Stromal cell of bone marrow (primary cell): ENCODE data around the gene IAH1.

ENCODE experiments used
- DNase-seq: peaks from one replicate; pipeline ENCODE4 v3.0.0-alpha.2; 2012; ENCODE audit warnings: low read depth

Gene IAH1, protein sequence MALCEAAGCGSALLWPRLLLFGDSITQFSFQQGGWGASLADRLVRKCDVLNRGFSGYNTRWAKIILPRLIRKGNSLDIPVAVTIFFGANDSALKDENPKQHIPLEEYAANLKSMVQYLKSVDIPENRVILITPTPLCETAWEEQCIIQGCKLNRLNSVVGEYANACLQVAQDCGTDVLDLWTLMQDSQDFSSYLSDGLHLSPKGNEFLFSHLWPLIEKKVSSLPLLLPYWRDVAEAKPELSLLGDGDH

DNA sequence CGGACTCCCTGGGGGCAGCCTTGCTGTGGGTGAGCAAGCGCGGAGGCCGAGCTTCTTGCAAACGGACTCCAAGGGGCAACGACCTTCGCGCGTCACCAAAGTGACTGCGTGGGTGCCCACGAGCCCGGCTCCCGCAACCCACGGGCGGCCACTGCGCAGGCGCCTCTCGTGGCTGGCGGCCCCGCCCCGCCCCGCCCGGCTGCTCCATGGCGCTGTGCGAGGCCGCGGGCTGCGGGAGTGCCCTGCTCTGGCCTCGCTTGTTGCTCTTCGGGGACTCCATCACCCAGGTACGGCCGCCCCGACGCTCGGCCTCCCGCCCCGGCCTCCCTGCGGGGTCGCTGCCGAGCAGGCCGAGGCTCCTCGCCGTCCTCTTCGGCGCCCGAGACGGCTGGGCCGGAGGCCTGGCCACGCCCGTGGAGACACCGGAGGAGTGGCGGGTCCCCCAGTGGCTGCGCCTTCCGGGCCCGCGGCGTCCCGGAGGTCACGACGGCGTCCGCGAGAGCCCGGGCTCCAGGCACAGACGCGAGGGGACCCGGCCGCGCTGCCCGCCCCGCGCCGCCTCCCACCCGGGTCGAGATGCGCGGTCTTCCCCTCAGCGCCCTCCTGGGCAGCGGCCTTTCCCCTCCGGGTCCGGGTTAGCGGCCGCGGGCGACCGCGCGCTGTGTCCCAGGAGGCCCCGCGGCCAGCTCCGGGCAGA is at the start of gene IAH1:
Gene IAH1, plus strand, starts transcription at position 191 of the 697 bp plus-strand sequence. Its CDS starts 16 bp downstream, at position 207.
- DNase-seq: no peak

DNA sequence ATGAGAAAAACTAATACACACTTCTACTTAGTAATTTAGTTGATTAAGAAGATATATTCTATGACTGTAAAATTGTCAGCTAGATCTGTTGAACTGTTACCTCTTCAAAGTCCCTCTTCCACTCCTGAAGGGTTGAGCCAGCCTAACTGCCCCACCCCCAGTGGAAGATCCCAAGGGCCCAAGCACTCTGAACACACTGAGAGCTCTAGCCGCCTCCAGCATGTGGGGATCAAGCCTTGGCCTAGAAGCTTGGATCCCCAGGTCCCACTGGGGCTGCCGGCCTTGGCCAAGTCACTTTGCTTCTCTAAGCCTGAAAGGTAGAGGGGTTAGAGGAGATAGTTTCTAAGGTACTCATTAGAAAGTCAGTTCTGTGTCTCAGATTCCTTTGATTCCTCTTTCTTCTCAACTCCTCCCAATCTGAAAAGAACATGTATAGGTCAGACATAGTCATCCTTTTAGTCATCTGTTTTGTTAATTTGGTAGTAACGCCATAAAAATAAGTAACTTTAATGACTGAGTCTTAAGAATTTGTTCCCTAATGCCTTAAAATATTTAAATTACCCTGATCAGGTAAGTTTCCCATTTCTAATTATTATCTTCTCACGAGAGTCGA is 45.3 kb upstream of the IAH1 start:
- DNase-seq: no peak

DNA sequence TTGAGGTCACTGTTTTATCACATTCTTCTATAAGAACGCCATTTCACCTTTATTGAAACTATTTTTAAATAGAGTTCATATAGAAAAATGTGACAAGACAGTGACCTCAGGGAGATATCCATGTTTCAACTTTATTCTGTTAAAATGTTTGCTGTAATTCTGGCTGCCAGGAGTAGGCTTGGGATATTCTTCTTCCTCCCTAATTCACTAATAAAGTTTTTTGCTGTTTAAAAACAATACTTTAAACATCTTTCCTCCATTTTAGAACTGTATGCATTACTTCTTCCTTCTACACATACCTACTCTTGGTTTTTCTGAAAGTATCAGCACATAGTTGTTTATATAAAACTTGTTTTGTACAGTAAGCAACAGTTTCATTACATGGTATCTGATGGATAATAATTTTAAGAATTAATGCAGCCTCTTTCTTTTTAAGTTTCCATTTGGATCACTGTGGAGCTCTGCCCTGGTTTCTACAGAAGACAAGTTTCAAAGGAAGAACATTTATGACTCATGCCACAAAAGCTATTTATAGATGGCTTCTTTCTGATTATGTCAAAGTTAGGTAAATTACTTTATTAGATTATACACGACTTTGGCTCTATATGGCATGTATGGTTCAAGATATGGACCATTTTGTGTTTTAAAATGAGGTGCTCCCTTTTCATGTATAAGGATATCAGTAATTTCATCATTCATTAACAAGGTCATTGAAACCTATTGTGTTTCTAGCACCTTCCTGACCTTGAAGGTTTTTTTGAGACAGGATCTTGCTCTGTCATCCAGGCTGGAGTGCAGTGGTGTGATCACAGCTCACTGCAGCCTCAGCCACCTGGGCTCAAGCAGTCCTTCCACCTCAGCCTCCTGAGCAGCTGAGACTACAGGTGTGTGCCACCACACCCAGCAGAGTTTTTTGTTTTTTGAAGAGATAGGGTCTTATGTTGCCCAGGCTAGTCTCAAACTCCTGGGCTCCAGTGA is 43.7 kb upstream of the IAH1 start:
- DNase-seq: no peak

DNA sequence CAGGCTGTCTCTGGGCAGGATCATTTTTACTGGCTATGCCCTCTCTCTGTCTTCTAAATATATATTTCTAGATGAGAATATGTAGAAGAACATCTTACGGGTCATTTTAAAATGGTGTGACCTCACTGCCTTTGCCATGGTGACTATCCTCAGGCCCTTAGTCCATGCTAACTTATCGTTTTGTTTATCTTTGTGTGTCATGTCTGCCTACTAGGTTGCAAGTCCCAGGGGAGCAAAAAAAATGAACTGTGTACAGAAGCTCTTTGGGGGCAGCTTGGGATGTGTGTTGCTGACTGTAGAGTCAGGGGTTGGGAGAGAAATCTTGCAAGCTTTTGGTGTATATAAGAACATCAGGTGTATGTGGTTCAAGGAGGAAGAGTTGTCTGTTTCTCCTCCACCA is 39.9 kb upstream of the IAH1 start:
- no peak for DNase-seq

DNA sequence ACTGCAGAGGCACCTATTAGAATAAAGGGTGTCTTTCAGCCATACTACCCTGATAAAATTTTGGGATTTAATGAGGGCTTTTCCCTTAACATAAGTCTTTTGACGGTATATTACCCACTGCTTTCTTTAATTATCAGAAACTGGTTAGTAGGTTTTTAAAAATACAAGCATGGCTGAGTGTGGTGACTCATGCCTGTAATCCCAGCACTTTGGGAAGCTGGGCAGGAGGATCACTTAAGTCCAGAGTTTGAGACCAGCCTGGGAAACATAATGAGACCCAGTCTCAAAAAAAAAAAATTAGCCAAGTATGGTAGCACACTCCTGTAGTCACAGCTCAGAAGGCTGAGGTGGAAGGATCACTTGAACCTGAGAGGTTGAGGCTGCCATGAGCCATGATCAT is 34.8 kb upstream of the IAH1 start:
- DNase-seq: no peak

DNA sequence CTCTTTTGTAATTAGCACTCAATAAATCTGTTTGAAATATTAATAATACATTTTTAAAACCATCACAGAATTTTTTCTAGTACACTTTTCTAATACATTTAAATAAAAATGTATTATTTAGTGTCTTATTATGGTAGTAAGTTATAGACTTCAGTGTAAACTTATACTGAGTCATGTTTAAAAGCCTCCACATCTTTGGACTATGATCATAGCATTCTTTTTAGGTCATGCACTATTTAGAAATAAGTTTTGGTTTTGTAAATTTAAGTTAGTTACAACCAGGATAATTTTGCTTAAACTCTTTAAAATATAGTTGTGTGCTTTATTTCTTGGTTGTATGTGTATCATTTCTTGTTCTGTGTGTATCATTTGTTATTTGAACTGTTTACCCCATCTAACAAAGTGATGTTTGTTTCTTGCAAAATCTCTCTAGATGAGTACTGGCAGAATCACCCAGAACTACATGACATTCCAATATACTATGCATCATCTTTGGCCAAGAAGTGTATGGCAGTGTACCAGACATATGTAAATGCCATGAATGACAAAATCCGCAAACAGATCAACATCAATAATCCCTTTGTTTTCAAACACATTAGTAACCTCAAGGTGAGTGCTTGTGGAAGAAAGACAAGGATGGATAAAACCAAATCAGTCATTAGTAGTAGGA is 34.2 kb upstream of the IAH1 start:
- no peak for DNase-seq

DNA sequence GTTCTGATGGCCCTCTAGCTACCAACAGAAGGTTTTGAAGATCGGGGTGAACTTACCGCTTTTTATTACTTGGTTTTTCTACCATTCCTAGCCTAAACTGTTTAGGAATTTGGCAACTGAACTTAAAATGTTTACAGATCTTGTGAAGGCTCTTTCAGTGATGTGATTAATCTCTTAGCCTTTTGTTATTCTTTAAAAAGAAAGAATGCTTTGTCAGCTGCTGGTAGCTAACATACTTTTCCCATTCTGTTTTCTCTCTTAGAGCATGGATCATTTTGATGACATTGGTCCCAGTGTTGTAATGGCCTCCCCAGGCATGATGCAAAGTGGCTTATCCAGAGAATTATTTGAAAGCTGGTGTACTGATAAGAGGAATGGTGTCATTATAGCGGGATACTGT is 32.8 kb upstream of the IAH1 start:
- no peak for DNase-seq

DNA sequence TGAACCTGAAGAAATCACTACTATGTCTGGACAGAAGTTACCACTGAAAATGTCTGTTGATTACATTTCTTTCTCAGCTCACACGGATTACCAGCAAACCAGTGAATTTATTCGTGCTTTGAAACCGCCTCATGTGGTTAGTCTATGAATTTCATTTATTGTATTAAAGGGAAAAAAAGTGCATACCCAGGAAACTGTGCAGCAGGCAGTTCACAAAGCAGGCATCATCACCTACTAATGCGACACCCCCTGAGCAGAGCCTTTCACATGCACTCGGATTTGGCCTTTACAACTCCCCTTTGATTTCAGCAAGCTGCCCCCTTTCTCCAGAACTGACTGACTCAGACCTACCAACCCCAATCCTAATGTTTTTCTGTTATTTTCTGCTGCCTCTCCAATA is 30.8 kb upstream of the IAH1 start:
- DNase-seq: no peak

DNA sequence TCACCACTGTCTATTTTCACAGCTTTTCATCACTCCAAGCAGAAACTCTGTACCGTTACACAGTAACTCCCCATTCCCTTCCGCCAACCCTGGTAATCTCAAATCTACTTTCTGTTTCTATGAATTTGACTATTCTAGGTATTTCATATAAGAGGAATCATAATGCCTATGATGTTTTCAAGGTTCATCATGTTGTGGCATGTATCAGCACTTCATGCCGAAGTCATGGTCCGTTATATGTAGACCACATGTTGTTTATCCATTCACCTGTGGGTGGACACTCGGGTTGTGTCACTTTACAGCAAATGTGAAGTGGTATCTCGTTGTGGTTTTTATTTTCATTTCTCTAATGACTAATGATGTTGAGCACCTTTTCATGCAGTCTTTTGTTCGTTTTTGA is 29.3 kb upstream of the IAH1 start:
- DNase-seq: no peak

DNA sequence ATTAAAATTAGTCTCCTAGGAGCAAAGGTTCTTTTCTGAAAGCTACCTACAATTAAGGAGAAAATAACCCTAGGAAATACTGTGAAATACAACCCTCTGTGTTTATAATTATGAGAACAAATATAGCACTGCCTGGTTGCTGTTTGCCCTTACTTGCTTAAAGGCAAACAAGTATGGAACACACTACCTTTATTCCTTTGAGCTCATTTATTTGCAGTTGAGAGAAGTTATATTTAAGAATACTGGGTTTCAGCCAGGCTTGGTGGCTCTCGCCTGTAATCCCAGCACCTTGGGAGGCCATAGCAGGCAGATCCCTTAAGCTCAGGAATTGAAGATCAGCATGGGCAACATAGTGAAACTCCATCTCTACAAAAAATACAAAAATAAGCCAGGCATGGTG is 23.1 kb upstream of the IAH1 start:
- no peak for DNase-seq

DNA sequence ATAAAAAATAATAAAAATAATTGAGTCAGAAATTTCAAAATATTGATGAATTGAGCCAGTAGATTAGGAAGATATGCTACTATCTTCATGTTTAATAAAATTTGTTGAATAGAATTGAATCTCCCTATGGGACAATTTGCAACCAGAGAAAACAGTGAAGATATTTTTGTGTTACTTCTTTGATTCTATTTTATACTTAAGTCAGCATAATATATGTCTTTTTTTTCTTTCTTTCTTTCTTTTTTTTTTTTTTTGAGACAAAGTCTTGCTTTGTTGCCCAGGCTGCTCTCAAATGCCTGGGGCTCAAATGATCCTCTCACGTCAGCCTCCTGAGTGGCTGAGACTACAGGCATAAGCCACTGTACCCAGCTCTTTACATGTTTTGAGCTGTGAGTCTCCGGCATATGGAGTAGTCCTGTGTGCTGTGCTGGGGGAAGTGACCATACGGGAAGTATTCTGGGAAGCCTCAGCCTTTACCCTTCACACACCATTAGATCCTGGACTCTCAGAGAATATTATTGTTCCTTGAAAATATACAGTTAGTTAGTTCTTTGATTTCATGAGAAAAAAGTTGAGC is 13.8 kb upstream of the IAH1 start:
- DNase-seq: no peak

DNA sequence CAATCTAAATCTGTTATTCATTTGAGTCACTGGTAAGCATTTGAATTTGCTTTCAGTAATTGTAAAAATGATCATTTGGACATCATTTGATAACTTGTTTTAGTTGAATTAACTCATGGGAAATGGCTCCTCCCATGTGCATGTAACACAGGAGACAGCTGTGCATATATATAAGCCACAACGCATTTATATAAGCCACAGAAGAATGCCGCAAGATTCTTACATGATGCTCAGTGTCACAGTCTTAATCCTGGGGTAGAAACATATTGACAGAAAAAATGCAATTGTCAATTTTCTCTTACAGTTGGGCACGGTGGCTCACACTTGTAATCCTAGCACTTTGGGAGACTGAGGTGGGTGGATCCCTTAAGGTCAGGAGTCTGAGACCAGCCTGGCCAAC is 13.3 kb upstream of the IAH1 start:
- DNase-seq: no peak

DNA sequence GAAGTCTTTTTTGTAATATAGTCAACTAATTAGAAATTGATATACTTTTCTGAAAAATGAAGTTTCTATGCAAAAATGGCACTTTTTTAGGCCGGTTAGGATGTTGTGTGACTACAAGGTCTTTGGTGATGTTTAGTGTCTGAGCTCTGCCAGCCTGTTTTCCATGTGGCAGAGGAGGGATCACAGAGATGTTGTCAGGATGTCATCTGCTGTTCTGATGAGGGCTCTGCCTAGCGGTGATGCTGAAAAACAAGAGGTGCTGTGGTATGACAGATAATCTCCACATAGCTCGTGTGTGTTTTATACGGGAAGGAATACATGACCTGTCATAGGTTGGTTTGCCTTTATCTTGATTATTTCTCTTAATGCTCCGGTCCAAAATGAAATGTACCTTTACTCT is 12.0 kb upstream of the IAH1 start:
- no peak for DNase-seq

DNA sequence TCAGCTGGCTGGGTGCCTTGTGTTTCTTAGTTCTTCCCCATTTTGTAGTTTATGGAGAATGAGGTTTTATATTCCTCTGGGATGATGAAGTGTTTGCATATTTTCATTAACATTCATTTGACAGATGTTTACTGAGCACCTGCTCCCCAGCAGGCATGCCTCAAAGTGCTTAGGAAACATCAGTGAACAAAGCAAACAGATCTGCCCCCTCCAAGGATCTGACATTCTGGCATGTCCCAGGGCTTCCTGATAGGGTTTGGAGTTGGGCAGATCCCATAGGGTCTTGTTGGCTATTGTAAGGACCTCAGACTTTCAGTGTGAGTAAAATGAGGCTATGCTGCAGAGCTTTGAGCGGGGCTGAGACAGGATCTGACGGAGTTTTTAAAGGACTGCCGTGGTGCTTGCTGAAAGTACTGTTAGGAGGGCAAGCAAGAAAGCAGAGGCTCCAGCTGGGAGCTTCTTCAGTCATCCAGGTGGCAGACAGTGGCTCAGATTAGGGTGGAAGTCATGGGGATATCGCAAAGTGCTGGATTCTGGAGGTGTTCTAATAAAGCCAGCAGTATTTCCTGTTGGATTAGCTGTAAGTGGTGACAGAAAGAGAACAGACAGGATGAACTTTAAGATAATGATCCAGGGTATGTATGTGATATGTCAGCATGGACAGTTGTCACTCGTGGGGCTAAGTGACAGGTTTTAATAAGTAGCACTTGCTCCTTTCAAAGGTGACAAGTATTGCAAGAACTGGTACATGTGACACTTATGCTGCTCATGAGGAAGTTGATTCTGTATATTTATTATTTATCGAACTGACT is 11.3 kb upstream of the IAH1 start:
- no peak for DNase-seq

DNA sequence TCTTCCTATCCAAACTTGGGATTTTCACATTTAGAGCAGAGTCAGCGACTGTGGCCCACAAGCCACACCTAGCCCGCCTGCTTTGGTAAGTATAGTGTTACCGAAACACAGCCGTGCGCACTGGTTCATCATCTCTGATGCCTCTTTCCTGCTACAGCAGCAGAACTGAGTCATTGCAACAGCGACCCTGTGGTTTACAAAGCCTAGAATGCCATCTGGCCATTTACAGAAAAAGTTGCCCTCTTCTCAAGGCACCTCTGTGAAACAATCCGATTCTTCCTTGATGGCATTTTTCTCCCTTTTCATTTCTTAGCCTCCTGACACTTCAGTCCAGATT is 10.7 kb upstream of the IAH1 start:
- DNase-seq: no peak

DNA sequence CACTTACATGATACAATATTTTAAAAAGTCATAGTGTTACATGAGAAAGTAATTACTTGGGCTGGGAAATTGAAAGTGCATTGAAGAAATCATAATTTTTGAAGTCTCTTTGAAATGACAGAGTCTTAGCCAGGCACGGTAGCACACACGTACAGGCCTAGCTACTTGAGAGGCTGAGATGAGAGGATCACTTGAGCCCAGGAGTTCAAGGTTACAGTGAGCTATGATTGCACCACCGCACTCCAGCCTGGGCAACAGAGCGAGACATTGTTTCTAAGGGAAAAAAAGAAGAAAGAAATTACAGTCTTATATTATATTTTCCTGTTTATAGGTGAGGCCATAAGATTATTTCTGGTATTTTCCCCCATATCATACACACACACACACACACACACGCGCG is 9.2 kb upstream of the IAH1 start:
- DNase-seq: no peak

DNA sequence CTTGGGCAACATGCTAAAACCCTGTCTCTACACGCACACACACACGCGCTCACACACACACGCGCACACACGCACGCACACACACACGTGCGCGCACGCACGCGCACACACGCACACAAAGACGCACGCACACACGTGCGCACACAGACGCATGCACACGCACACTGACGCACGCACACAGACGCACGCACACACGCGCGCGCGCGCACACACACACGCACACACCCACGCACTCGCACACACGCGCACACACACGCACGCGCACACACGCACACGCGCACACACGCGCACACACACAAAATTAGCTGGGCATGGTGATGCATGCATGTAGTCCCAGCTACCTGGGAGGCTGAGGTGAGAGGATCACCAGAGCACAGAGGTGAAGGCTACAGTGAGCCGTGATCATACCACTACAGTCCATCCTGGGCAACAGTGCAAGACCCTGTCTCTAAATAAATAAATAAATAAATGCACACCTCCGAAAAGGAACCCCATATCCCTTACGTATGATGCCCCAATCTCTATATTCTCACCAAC is 8.1 kb upstream of the IAH1 start:
- no peak for DNase-seq

DNA sequence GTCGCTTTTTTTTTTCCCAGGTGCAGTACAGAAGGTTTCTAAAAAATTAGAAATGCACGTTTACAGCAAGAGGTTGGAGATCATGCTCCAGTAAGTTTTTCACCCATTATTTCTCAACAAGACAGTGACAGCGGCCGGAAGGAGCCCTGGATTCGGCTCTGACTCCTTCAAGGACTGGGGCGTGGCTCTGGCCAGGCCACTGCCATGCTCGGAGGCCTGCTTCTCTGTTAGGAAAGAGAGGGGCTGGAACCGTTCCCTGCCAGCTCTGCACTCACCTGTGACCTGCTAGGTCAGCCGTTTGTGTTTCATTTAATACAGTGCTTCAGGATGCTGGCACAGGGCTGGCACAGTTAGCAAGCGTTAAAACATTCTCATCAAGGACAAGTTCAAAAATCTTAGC is 6.7 kb upstream of the IAH1 start:
- DNase-seq: no peak

DNA sequence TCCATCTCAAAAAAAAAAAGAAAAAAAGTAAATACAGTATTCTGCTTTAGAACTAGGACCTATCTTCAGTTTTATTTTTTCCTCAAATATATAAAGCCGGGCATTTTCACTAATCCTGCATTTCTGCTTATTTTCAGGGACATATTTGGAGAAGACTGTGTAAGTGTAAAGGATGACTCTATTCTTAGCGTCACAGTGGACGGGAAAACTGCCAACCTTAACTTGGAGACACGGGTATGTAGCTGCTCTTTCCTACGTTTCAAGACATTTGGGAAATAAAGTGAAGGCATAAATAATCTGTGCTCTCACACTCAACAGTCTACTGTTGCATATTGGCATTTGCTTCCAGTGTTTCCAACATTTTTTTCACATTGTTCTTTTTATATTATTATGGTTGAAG is 3.1 kb upstream of the IAH1 start:
- no peak for DNase-seq

DNA sequence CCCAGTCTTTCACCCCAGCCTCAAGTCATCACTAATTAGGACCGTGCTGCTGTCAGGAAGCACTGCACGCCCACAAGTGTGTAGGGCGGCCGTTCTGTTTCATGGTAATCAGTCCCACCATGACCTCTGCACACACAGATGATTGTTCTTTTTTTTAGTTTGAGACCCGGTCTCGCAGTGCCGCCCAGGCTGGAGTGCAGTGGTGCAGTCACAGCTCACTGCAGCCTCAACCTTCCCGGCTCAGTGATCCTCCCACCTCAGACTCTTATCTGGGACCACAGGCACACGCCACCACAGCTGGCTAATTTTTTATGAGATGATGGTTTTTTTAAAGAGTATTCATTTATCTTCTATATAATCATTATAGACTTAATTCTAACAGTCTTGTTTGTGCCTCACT is 1.8 kb upstream of the IAH1 start:
- DNase-seq: no peak
